CD1c-positive myeloid dendritic cell (primary cell): ENCODE data around the gene NOVA2.

ENCODE experiments used
- DNase-seq: peaks from one replicate; pipeline ENCODE4 v3.0.0-alpha.2; 2016; ENCODE audit errors: extremely low spot score

Gene NOVA2

GRCh38 chr19:46000491-46001246 lies 27.0 kb upstream of the NOVA2 start:
- DNase-seq = peak; percentile 38

DNA sequence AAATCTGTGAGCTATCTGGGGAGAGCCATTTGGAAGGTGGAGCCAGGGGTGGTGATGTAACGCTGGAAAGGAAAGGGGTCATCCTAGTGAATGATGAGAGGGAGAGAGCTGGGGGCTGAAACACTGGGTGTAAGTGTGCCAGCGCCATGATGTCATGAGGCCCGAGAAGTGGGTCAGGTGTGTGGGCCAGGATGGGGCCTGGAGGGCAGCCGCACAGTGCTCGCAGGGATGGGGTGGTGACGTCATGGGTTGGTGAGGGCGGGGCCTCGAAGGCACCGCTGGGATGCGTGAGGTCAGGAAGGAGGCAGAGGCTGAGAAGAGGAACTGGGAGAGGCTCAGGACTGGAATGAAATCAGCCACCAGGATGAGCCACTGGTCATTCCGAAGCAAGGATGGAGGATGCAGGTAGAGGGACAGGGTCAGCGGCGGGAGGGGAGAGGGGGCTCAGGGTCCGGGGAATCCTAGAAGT lies 26.0 kb upstream of the NOVA2 start:
- peak; percentile 69 for DNase-seq

GRCh38 chr19:45998834-45999233 lies 25.2 kb upstream of the NOVA2 start:
- DNase-seq = no peak

GRCh38 chr19:45996933-45997332 lies 23.3 kb upstream of the NOVA2 start:
- no peak for DNase-seq

- no peak for DNase-seq
Measured at GRCh38 chr19:45995715-45996385, 22.2 kb upstream of the NOVA2 start.

GRCh38 chr19:45994998-45995714 lies 21.5 kb upstream of the NOVA2 start, which contains the start of gene CCDC61:
CCDC61 (plus strand) TSS chr19:45995467; CDS start chr19:46003019, 7,552 bp downstream.
- DNase-seq = peak; percentile 100

DNA sequence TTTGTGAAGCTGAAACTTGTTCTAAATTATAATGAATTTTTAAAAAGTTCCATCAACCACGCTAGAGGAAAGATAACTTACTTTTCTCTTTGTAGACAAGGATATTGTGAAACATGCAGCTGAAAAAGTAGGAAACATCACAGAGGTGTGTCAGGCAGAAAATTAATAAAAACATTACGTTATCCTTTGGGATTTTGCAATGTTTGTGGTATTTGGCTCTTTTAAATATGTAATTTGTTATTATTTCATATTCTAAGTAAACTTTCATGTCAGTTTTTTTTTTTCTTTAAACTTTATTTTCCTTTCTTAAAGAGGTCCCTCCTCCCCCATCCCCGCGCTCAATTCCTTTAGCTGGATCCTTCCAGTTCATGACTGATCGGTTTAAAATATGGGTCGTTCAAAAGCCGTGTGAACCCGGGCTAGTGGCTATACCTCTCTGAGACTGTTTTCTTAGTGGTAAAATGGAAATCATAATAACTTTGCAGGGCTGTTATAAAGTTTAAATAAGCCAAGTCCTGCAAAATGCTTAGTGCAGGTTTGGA lies 20.9 kb upstream of the NOVA2 start:
- peak; percentile 19 for DNase-seq

DNA sequence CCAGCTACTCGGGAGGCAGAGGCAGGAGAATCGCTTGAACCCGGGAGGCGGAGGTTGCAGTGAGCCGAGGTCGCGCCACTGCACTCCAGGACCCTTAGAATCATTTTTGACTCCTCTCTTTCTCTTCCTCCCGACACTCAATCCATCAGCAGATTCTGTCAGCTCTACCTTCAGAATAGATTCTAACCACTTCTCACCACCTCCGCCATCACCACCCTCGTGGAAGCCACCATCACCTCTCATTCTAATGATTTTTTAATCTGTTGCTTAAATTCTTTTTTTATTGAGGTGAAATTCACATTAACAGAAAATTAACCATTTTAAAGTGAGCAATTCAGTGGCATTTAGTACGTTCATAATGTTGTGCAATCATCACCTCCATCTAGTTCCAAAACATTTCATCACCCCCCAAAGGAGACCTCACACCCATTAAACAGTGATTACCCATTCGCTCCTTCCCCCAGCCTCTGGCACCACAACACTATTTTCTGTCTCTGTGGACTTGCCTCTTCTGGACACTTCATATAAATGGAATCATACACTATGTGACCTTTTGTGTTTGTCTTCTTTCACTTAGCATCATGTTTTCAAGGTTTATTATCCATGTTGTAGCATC lies 16.6 kb upstream of the NOVA2 start:
- no peak for DNase-seq

DNA sequence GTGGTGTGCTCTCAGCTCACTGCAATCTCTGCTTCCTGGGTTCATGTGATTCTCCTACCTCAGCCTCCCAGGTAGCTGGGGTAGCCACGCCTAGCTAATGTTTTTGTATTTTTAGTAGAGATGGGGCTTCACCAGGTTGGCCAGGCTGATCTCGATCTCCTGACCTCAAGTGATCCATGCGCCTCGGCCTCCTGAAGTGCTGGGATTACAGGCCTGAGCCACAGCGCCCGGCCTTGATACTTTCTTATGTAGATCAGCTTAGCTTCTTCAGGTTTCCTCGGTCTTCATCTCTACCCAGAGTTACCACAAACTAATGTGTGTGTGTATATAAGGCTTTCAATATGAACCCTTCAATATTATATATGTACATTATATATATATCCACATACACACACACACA lies 11.7 kb upstream of the NOVA2 start:
- no peak for DNase-seq

DNA sequence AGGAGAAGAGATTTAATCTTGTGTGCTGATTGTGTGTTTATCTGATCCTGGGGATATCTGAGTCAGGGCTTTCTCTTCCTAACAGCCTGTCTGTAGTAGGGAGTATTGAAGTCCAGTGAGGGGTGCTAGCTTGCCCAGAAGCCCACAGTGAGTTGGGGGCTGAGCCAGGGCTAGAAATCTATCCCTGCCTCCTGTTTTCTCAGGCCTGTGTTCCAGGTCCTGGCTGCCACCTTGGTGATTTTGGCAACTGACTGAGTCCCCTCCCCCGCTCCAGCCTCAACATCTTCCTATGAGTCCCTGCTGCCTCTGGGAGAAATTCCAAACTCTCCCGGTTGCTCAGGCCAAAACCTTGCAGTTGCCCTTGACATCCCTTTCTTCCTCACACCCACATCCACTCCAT lies 7.7 kb upstream of the NOVA2 start:
- no peak for DNase-seq

GRCh38 chr19:45978156-45978555 lies 4.5 kb upstream of the NOVA2 start:
- no peak for DNase-seq

- DNase-seq = no peak
Measured at GRCh38 chr19:45976178-45976577, 2.5 kb upstream of the NOVA2 start.

GRCh38 chr19:45975306-45976070 lies 1.8 kb upstream of the NOVA2 start:
- no peak for DNase-seq

- DNase-seq = no peak
Measured at GRCh38 chr19:45972947-45973540, 621 bp downstream of the NOVA2 start.

GRCh38 chr19:45972081-45972946 lies 1.4 kb downstream of the NOVA2 start:
- peak; percentile 73 for DNase-seq

- no peak for DNase-seq
Measured at GRCh38 chr19:45971260-45971902, 2.3 kb downstream of the NOVA2 start.

DNA sequence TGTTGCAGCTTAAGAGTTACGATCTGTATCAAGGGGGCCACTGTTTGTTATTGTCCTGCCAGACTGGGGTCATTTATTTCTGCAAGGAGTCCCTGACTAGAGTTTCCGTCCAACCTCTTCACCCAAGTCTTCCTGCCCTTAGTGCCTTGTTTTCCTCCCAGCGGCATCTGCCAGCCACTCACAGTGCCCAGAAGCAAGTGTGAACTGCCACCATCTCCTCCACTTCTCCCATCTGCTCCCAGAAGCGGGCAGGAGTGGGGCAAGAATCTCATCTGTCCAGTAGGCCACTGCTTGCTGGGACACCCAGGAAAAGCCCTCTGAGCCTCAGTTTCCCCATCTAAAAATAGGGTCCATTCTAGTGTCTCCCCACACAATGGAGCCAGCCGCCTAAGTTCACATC lies 4.0 kb downstream of the NOVA2 start:
- DNase-seq = no peak

DNA sequence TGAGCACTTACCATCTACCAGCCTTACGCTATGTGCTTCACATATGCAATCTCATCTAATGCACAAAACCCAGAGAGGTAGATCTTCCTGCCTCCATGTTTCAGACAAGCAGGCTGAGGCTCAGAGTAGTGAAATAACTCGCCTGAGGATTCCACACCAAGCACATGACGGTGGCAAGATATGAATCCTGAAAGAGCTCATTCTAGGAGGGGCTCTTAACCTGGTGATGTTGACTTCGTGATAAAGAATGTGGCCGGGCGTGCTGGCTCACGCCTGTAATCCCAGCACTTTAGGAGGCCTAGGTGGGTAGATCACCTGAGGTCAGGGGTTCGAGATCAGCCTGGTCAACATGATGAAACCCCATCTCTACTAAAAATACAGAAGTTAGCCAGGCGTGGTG lies 5.0 kb downstream of the NOVA2 start:
- DNase-seq = no peak

DNA sequence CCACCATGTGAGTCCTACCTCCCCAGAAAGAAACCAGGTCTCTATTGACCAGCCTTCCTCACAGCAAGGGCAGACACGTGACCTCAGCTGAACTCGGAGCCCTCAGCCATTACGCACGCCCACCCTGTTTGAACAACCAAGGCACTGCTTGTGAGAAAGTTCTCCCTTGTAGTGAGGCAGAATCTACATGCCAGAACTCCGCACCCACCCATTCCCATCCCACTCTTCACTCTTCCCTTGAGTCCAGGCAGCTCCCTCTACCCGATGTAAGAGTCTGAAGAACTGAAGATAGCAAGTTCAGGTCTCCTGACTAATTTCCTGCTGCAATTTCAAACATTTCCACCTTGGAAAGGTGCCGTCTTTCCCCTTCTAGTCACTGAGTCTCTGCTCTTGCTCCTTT lies 6.4 kb downstream of the NOVA2 start:
- DNase-seq = no peak
